Activated CD8-positive, alpha-beta memory T cell treated with anti-CD3 and anti-CD28 coated beads, Interleukin-2, amount 50 U/mL, for 1 hour (primary cell): ENCODE measurements around the gene TAS2R46.
"Not testable (repeated sequence)": the region's sequence is repeated elsewhere in the genome, so short reads cannot be mapped to it uniquely, and the experiment has no call there.

ENCODE experiments used
- DNase-seq: peaks from one replicate; pipeline ENCODE4 v3.0.0-alpha.2; 2020; ENCODE audit errors: extremely low read depth

TAS2R46 gene

DNA sequence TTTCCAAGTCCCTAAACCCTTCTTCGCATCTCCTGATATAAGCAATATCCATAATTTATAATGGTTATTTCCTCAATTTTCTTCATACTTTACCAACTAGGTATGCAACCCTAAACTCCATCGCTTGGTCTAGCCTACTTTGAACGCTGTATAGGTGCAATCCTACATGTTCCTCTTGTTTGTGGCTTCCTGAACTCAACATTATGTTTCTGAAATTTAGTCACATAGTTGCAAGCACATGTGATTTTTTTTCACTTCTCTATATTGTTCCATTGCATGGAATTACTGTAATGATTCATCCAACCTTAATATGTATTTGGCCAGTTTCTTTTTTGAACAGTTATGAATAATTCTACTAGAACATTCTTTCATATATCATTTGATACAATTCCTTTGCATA is 28.1 kb downstream of the TAS2R46 start:
- not testable (repeated sequence) for DNase-seq

DNA sequence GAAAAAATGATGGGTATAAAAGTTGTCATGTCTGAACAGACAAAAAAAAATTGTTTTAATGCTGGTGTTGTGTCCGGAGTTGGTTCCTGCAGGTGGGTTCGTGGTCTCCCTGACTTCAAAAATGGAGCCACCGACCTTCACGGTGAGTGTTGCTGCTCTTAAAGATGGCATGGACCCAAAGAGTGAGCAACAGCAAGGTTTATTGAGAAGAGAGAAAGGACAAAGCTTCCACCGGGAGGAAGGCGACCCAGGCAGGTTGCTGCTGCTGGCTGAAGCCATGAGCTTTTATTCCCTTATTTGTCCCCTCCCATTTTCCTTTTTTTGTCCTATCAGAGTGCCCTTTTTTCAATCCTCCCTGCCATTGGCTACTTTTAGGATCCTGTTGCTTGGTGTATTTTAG is 30.8 kb downstream of the TAS2R46 start, which contains the start of gene TAS2R31:
Gene TAS2R31 (minus strand): TSS at position 101 of the 400 bp plus-strand sequence. CDS start 72 bp downstream, at position 29.
- DNase-seq = no peak

DNA sequence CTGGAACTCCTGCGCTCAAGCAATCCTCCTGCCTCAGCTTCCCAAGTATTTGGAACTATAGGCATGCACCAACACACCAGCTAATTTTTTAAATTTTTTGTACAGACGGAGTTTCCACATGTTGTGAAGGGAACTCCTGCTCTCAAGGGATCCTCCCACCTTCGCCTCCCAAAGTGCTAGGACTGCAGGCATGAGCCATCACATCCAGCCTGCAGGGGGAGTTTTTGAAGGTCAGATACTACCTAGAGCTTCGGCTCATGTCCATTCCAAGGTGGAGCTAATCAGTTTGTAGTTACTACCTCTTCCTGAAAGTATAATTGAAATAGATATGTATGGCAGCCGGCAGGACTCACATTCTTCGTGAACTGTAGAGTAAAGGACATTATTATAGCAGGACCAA is 36.0 kb downstream of the TAS2R46 start:
- DNase-seq = no peak

DNA sequence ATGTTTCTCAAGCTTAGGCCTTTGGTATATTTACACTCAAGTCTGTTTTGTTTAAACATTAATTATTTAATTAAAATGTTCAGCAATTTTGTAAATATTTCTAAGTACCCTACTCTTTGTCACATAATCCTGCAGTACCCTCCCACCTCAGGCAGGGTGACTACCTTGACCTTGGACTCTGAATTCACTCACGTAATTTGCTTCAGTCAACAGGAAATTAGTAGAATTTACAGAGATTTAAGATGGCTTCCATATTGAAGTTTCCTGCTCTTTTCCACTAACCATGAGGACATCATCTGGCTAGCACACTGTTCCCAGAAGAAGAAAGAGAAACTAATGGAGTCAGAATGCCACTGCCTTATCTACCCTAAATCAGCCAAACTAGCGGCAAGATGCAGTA is 38.7 kb downstream of the TAS2R46 start:
- no peak for DNase-seq

DNA sequence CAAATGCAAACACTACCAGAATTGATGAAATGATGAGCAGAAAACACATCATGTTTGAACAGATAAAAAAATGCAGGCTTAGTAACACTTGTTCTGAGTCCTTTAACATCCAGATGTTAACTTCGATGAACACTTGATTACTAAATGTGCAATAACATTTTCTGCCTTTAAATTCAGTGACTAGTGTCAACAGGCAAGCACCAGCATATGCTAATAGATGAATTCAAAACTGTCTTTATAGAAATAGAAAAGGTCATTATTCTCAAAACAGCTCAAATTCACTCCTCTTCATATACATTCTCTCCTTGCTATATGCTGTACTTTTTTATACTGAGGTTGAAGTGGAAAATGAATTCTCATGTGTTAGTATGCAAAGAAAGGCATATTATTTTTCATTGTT is 39.6 kb downstream of the TAS2R46 start, which contains the start of gene TAS2R19:
Gene TAS2R19 (minus strand): TSS at position 101 of the 400 bp plus-strand sequence. CDS start 49 bp downstream, at position 52.
- no peak for DNase-seq

DNA sequence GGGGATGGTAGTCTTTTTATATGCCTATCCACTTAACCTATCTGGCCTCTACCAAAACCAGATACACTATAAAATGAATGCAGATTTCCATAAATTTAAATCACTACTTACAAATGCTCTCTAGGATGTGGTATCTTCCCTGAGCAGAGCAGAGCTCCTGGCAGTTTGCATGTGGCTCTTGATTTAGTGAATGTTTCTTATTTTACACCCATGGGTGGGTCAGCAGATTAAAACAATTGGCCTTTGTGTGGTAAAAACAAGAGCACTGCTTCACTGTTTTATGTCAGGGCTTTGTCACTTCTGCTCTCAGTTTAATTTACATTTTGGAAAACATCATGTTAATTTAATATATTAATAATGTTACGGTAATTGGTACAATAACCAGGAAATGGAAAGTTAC is 45.2 kb downstream of the TAS2R46 start:
- DNase-seq = no peak

DNA sequence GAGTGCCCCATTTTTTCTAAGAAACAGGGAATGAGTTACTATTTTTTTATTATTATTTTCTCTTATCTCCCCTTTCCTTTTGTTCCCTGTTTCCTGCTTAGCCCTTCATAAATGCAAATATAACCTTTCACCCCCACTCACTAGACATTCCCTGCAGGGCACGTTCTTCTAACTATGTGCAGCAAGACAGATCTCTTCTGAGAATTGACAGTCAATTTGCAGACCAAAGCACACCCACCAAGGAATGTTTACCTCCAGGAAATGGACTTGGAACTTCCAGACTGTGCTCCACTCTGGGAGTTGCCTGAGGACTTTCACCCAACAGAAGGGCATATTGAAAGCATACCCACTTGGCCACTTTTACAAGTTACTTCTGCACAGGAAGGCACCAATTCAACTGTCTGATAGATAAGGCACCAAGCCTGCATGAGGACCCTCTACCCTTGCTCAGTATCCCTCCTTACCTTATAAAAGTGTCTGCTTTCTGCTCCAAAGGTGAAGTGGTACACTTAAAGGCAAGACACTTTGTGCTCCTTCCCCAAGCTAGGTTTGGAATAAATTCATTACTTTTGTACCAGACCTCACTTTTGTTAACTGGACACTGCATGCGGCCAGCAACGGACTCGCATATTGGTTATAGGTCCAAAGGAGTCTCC is 46.2 kb downstream of the TAS2R46 start:
- DNase-seq = no peak

DNA sequence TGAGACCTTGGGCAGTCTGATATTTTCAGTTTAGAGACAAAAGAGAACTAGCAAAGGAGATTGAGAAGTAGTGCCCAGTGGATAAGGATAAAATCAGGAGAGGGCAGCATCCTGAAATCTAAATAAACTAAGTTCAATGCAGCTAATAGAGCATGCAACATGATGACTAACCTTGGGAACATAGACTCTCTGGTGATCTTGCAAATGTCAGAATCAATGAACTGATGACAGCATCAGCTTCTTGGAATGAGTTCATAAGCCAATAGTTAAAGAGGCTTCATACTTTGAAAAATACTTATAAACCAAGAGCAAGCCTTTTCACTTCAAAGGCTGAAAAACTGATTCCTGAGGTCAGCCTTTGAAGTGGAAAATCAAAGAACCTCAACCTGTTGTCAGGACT is 47.9 kb downstream of the TAS2R46 start:
- no peak for DNase-seq
